Fibroblast of skin of abdomen (primary cell): ENCODE measurements around the gene CBLB. TPM values are rescaled to one million over a fixed set of nuclear protein-coding genes. Genes with fewer than 3 reads are reported as not detected.
A peak's percentile ranks its signal among the peaks of the same experiment; 100 is the strongest.

Experiments used
- DNase-seq: peaks from one replicate; pipeline ENCODE4 v3.0.0-alpha.2; 2013
- polyA plus RNA-seq, 2 experiments: library from polyadenylated mRNA; unstranded; fragments of 120-200 nt; gene quantifications; one replicate each; pipeline ENCODE4 v1.2.1, GENCODE V29; 2013; ENCODE audit not compliant: insufficient read length in 2 of 2

The CBLB gene
- polyA plus RNA-seq (2013, experiment 1 of 2; ENCODE audit: insufficient read length): 25.7 TPM
- 23.5 TPM for polyA plus RNA-seq (2013, experiment 2 of 2; ENCODE audit: insufficient read length)

- DNase-seq: peak; percentile 98
These were observed at the start of gene CBLB for GRCh38 chr3:105868742-105869530. Gene CBLB, minus strand, starts transcription at chr3:105869012. Its CDS starts 1,435 bp downstream, at chr3:105867577.

- no peak for DNase-seq
These were observed 48.0 kb upstream of the CBLB start for GRCh38 chr3:105916767-105917166.

- no peak for DNase-seq
These were observed 46.7 kb upstream of the CBLB start for GRCh38 chr3:105915524-105915923.

GRCh38 chr3:105913616-105914015 is 44.8 kb upstream of the CBLB start:
- DNase-seq: no peak

- DNase-seq: no peak
These were observed 44.1 kb upstream of the CBLB start for GRCh38 chr3:105912891-105913290.

GRCh38 chr3:105911496-105911895 is 42.7 kb upstream of the CBLB start:
- no peak for DNase-seq

GRCh38 chr3:105907777-105908176 is 39.0 kb upstream of the CBLB start:
- no peak for DNase-seq

GRCh38 chr3:105906836-105907235 is 38.0 kb upstream of the CBLB start:
- peak; percentile 76 for DNase-seq

GRCh38 chr3:105906345-105906744 is 37.5 kb upstream of the CBLB start:
- DNase-seq: no peak

- no peak for DNase-seq
These were observed 36.5 kb upstream of the CBLB start for GRCh38 chr3:105905328-105905727.

GRCh38 chr3:105904678-105905284 is 36.0 kb upstream of the CBLB start:
- DNase-seq: no peak

- peak; percentile 9 for DNase-seq
These were observed 35.4 kb upstream of the CBLB start for GRCh38 chr3:105904251-105904650.

- DNase-seq: peak; percentile 91
These were observed 30.7 kb upstream of the CBLB start for GRCh38 chr3:105899516-105899915.

GRCh38 chr3:105891101-105891500 is 22.3 kb upstream of the CBLB start:
- DNase-seq: no peak

- DNase-seq: no peak
These were observed 20.1 kb upstream of the CBLB start for GRCh38 chr3:105888621-105889579.

GRCh38 chr3:105885256-105885655 is 16.4 kb upstream of the CBLB start:
- no peak for DNase-seq

GRCh38 chr3:105883798-105884377 is 15.1 kb upstream of the CBLB start:
- no peak for DNase-seq

- DNase-seq: no peak
These were observed 12.0 kb upstream of the CBLB start for GRCh38 chr3:105880681-105881290.

- no peak for DNase-seq
These were observed 9.2 kb upstream of the CBLB start for GRCh38 chr3:105878061-105878460.

GRCh38 chr3:105877336-105877910 is 8.6 kb upstream of the CBLB start:
- no peak for DNase-seq

GRCh38 chr3:105876780-105877327 is 8.0 kb upstream of the CBLB start:
- DNase-seq: no peak
